ENCODE results near the gene RBM28. TPM values are rescaled to one million over a fixed set of nuclear protein-coding genes. Genes with fewer than 3 reads are reported as not detected.

The RBM28 gene
- total RNA-seq, 1 experiment from 2014 or later: 63.8 TPM

GRCh38 chr7:128358233-128358632 is 14.5 kb upstream of the RBM28 start:
- peaks cover 6% of the 10 kb centered on the region for H3K4me1 Mint-ChIP-seq (ENCODE audit: insufficient read depth, unreplicated experiment)
- H3K27ac Mint-ChIP-seq (ENCODE audit: low read depth, unreplicated experiment): no peak overlapping the region
- no peaks in the 10 kb centered on the region for H3K9me3 Mint-ChIP-seq (ENCODE audit: unreplicated experiment)
- ChIA-PET CTCF (interaction anchor here (0.6 to 5.7 kb wide), 7 partner anchors 11 to 1009 kb away, joined by 3 to 34 read pairs (median 8); no protein-coding TSS in a partner anchor), POLR2A (no interaction called here)
- BruUV-seq (replicated peaks): no TSS peak
- TF ChIP-seq CTCF (IDR thresholded peaks at IDR 0.05; ENCODE audit: unreplicated experiment): no peak
- peaks cover 22% of the 10 kb centered on the region for H3K27me3 Mint-ChIP-seq (ENCODE audit: insufficient read depth, unreplicated experiment)
- no peak for DNase-seq (ENCODE audit: unreplicated experiment)
- intact Hi-C loops (cut with micrococcal nuclease): no loop called here
- H3K4me3 Mint-ChIP-seq (ENCODE audit: unreplicated experiment): no peak overlapping the region
- H3K36me3 Mint-ChIP-seq (ENCODE audit: insufficient read depth, unreplicated experiment): no peaks in the 10 kb centered on the region

GRCh38 chr7:128357217-128357613 is 13.5 kb upstream of the RBM28 start:
- POLR2A ChIA-PET: no interaction called here
- Mint-ChIP-seq H3K4me3 (ENCODE audit: unreplicated experiment) (no peak overlapping the region), H3K9me3 (ENCODE audit: unreplicated experiment) (no peaks in the 10 kb centered on the region), H3K36me3 (ENCODE audit: insufficient read depth, unreplicated experiment) (no peaks in the 10 kb centered on the region), H3K27me3 (ENCODE audit: insufficient read depth, unreplicated experiment) (peaks cover 32% of the 10 kb centered on the region), H3K27ac (ENCODE audit: low read depth, unreplicated experiment) (peak overlapping the region; percentile 49), H3K4me1 (ENCODE audit: insufficient read depth, unreplicated experiment) (peaks cover 6% of the 10 kb centered on the region)
- no peak for DNase-seq (ENCODE audit: unreplicated experiment)
- TF ChIP-seq CTCF (IDR thresholded peaks at IDR 0.05; ENCODE audit: unreplicated experiment): no peak
- CTCF ChIA-PET: interaction anchor here (1.7 to 5.7 kb wide), 3 partner anchors 10 to 41 kb away, joined by 11 to 34 read pairs (median 18); no protein-coding TSS in a partner anchor
- BruUV-seq (replicated peaks): no TSS peak
- intact Hi-C loops (cut with micrococcal nuclease): no loop called here

GRCh38 chr7:128356546-128357216 is 13.0 kb upstream of the RBM28 start:
- ChIA-PET CTCF (interaction anchor here (2.0 to 5.7 kb wide), 2 partner anchors 9 to 31 kb away, joined by 18 to 34 read pairs; no protein-coding TSS in a partner anchor), POLR2A (interaction anchor here (1.6 kb wide), 1 partner anchor 13 kb away, joined by 5 read pairs; the partner anchor contains the start of gene RBM28)
- Mint-ChIP-seq H3K9me3 (ENCODE audit: unreplicated experiment) (no peaks in the 10 kb centered on the region), H3K4me3 (ENCODE audit: unreplicated experiment) (no peak overlapping the region), H3K27ac (ENCODE audit: low read depth, unreplicated experiment) (peak overlapping the region; percentile 49), H3K36me3 (ENCODE audit: insufficient read depth, unreplicated experiment) (no peaks in the 10 kb centered on the region), H3K4me1 (ENCODE audit: insufficient read depth, unreplicated experiment) (peaks cover 6% of the 10 kb centered on the region), H3K27me3 (ENCODE audit: insufficient read depth, unreplicated experiment) (peaks cover 32% of the 10 kb centered on the region)
- DNase-seq (ENCODE audit: unreplicated experiment): no peak
- BruUV-seq (replicated peaks): no TSS peak
- intact Hi-C loops (cut with micrococcal nuclease): no loop called here
- TF ChIP-seq CTCF (IDR thresholded peaks at IDR 0.05; ENCODE audit: unreplicated experiment): no peak

GRCh38 chr7:128353610-128354009 is 9.9 kb upstream of the RBM28 start:
- no peak for DNase-seq (ENCODE audit: unreplicated experiment)
- intact Hi-C loops (cut with micrococcal nuclease): no loop called here
- Mint-ChIP-seq H3K4me3 (ENCODE audit: unreplicated experiment) (no peak overlapping the region), H3K4me1 (ENCODE audit: insufficient read depth, unreplicated experiment) (peaks cover 7% of the 10 kb centered on the region), H3K27ac (ENCODE audit: low read depth, unreplicated experiment) (no peak overlapping the region), H3K27me3 (ENCODE audit: insufficient read depth, unreplicated experiment) (peaks cover 28% of the 10 kb centered on the region), H3K36me3 (ENCODE audit: insufficient read depth, unreplicated experiment) (no peaks in the 10 kb centered on the region), H3K9me3 (ENCODE audit: unreplicated experiment) (no peaks in the 10 kb centered on the region)
- ChIA-PET POLR2A (interaction anchor here (1.0 kb wide), 1 partner anchor 8 kb away, joined by 5 read pairs; no protein-coding TSS in a partner anchor), CTCF (interaction anchor here (0.8 kb wide), 1 partner anchor 34 kb away, joined by 3 read pairs; no protein-coding TSS in a partner anchor)
- no TSS peak for BruUV-seq (replicated peaks)
- TF ChIP-seq CTCF (IDR thresholded peaks at IDR 0.05; ENCODE audit: unreplicated experiment): no peak

Data from MCF 10A (cell line).